Chondrocyte (in vitro differentiated cells): Measurements from ENCODE around the gene COMMD1. TPM values are rescaled to one million over a fixed set of nuclear protein-coding genes. Genes with fewer than 3 reads are reported as not detected.
A peak's percentile ranks its signal among the peaks of the same experiment; 100 is the strongest.

ENCODE experiments used
- DNase-seq: peaks from one replicate; pipeline ENCODE4 v3.0.0; 2021; ENCODE audit warnings: mixed read lengths, low spot score
- H3K27ac Mint-ChIP-seq: one replicate; pipeline ENCODE4 v1.8.0; 2021; ENCODE audit warnings: mild to moderate bottlenecking, moderate library complexity, mixed read lengths; ENCODE audit not compliant: unreplicated experiment
- H3K27me3 Mint-ChIP-seq: 2 replicates; pipeline ENCODE4 v1.8.0; 2021; ENCODE audit warnings: low read depth, mixed read lengths
- H3K36me3 Mint-ChIP-seq: 2 replicates; pipeline ENCODE4 v1.8.0; 2021; ENCODE audit warnings: low read depth, mixed read lengths
- H3K4me1 Mint-ChIP-seq: 2 replicates; pipeline ENCODE4 v1.8.0; 2021; ENCODE audit warnings: low read depth, mild to moderate bottlenecking, mixed read lengths
- H3K4me3 Mint-ChIP-seq: one replicate; pipeline ENCODE4 v1.8.0; 2021; ENCODE audit warnings: mild to moderate bottlenecking, moderate library complexity, mixed read lengths; ENCODE audit not compliant: unreplicated experiment
- H3K9me3 Mint-ChIP-seq: 2 replicates; pipeline ENCODE4 v1.8.0; 2021; ENCODE audit warnings: low read depth, mixed read lengths
- total RNA-seq: library from RNA; stranded (reverse); gene quantifications from 3 replicates; pipeline ENCODE4 v1.2.1, GENCODE V29; 2021
- TF ChIP-seq, protein P1 (sequence below): fragments of 200-600 bp; sonication (generic); IDR thresholded peaks from 2 replicates; pipeline ENCODE4 v1.5.0; 2021; ENCODE audit warnings: antibody characterized with exemption, mild to moderate bottlenecking, moderate library complexity

The COMMD1 gene
- total RNA-seq, 1 donor from 2014 or later: 37.0 TPM

DNA sequence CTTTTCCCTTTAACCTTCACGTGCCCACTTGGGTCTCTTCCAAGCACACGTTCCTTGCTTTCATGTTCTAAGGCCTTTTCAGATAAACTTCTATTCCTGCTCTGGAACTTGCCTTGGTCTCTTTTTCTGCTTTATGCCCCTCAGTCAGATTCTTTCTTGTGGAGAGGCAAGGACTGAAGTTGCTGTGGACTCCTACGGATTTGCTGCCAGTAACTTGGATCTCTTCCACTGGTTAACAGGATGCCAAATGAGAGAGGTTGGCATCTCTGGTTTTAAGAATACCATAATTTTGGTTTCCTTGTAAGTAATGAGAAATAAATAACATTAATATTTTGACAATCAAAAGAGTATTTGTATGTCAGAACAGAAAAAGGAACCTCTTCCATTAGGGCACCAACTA, 33.0 kb downstream of the COMMD1 start:
- peaks cover 8% of the 10 kb centered on the region for H3K4me1 Mint-ChIP-seq
- no peaks in the 10 kb centered on the region for H3K9me3 Mint-ChIP-seq
- H3K27ac Mint-ChIP-seq: no peak overlapping the region
- no peaks in the 10 kb centered on the region for H3K27me3 Mint-ChIP-seq
- peaks cover 2% of the 10 kb centered on the region for H3K36me3 Mint-ChIP-seq
- TF ChIP-seq, protein P1, sequence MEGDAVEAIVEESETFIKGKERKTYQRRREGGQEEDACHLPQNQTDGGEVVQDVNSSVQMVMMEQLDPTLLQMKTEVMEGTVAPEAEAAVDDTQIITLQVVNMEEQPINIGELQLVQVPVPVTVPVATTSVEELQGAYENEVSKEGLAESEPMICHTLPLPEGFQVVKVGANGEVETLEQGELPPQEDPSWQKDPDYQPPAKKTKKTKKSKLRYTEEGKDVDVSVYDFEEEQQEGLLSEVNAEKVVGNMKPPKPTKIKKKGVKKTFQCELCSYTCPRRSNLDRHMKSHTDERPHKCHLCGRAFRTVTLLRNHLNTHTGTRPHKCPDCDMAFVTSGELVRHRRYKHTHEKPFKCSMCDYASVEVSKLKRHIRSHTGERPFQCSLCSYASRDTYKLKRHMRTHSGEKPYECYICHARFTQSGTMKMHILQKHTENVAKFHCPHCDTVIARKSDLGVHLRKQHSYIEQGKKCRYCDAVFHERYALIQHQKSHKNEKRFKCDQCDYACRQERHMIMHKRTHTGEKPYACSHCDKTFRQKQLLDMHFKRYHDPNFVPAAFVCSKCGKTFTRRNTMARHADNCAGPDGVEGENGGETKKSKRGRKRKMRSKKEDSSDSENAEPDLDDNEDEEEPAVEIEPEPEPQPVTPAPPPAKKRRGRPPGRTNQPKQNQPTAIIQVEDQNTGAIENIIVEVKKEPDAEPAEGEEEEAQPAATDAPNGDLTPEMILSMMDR: no peak
- DNase-seq: no peak
- no peak overlapping the region for H3K4me3 Mint-ChIP-seq

DNA sequence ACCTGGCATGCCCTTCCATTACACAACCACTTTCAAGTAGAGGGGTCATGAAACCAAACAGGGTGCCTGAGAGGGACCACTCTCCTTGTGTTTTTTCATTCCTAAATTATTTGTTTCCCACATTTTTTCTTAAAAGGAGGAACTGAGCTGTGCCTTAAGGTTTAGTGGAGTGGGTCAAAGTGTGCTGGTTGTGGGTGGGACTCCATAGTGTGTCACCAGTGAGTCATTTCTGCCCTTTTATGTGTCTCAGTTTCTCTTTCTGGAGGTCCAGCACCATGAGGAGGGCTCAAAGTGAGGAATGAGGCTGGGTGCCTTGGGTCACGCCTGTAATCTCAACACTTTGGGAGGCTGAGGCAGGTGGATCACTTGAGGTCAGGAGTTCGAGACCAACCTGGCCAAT, 37.8 kb downstream of the COMMD1 start:
- Mint-ChIP-seq H3K4me3 (no peak overlapping the region), H3K27ac (no peak overlapping the region), H3K4me1 (peaks cover 29% of the 10 kb centered on the region), H3K36me3 (no peaks in the 10 kb centered on the region), H3K9me3 (no peaks in the 10 kb centered on the region), H3K27me3 (no peaks in the 10 kb centered on the region)
- DNase-seq: no peak
- TF ChIP-seq, protein P1: no peak

DNA sequence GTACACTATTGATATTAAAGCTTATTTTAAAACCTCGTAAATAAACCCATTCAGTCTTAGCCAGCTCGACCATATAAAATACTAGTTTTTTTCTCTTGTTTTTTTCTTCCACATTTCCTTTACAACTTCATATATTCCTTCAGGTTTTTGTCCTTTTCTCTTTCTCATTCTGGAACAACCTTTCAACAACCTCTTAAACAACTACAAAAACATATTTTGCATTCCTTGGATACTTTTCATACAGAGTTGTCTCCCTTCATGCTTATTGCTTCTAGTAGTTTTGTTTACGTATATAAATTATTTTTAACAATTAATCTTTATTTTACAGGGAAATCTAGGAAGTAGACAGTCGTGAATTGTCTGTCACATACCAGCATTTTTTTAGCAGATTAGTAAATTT, 41.2 kb downstream of the COMMD1 start:
- no peak for DNase-seq

DNA sequence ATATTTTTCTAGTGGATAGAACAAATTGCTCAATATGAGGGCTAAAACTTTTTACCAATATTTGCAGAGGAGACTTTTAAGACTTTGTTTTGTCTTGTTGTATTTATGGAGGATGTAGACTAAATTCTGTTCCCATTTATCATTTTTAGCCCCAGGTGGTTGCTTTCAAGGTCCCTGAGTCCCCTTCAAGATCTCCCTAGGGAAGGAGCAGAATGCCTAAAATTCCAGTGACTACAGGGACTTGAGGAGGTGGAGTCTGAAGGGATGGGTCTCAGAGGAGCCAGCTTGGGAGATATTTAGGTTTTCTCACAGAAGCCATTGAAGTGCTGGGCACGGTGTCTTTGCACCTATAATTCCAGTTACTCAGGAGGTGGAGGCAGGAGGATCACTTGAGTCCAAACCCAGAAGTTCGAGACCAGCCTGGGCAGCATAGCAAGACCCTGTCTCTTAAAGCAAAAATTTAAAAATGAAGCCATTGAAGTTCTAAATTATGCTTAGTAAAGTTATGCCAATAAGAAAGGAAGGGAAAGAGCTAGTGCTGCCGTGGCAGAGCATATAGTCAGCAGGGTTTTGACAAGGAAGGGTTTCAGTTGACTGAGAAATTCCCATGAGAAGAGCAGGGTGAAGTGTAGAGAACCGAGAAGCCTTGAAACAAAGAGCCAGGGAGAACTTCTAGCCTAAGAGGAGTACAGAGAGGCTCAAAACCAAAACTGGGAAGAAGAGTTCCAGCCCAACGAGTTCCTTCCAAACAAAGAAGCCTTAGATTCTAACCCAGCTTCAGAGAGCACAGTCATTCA, 43.4 kb downstream of the COMMD1 start:
- Mint-ChIP-seq H3K4me3 (peak overlapping the region; percentile 54), H3K4me1 (peaks cover 61% of the 10 kb centered on the region), H3K36me3 (peaks cover 7% of the 10 kb centered on the region), H3K9me3 (peaks cover 14% of the 10 kb centered on the region), H3K27ac (peak overlapping the region; percentile 92), H3K27me3 (no peaks in the 10 kb centered on the region)
- TF ChIP-seq, protein P1: no peak
- DNase-seq: no peak

More for the DNA sequence above, 41.2 kb downstream of the COMMD1 start:
- Mint-ChIP-seq H3K27ac (peak overlapping the region; percentile 72), H3K9me3 (peaks cover 3% of the 10 kb centered on the region), H3K4me1 (peaks cover 53% of the 10 kb centered on the region), H3K36me3 (peaks cover 3% of the 10 kb centered on the region), H3K27me3 (no peaks in the 10 kb centered on the region), H3K4me3 (peak overlapping the region; percentile 0)
- TF ChIP-seq, protein P1: no peak

DNA sequence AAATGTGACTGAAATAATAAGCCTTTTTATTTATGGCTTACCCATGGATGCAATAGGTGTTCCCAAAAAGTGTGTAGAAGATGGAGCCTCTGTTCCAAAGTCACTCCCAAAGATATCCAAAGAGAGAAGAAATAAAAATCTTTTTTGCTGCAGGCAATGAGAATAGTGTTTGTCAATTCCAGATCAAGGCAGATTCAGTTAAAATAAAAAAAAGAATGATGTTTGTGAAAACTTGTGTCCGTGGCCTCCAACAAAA, 43.9 kb downstream of the COMMD1 start:
- peaks cover 14% of the 10 kb centered on the region for H3K9me3 Mint-ChIP-seq
- H3K27ac Mint-ChIP-seq: peak overlapping the region; percentile 92
- peaks cover 61% of the 10 kb centered on the region for H3K4me1 Mint-ChIP-seq
- no peak for DNase-seq
- peaks cover 7% of the 10 kb centered on the region for H3K36me3 Mint-ChIP-seq
- H3K4me3 Mint-ChIP-seq: peak overlapping the region; percentile 54
- TF ChIP-seq, protein P1: no peak
- H3K27me3 Mint-ChIP-seq: no peaks in the 10 kb centered on the region
